ENCODE results near the gene SLIT1.

SLIT1 gene

DNA sequence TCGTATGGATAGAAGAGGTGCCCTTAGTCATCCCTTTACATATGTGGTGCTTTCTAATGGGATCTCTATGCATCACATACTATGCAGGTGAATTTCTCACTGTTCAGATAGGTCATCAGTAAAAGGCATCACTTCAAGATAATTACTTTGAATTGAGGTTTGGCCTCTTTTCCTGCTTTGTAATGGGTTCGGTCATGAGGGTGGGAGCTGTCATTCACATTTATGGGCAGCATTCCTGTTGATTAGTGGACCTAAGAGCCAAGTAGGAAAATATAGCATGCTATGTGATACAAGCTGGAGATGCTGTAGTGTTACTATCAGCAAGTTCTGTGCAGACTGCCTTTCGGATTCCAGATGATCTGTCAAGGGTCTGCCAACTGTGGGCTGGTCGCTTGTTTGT is 197.3 kb downstream of the SLIT1 start:
- no peak overlapping the region for H3K18ac ChIP-seq (ENCODE audit: low read depth in 1 of 2, low read length in 2 of 2)
- no peak overlapping the region for H3K4me3 ChIP-seq (ENCODE audit: insufficient read depth in 1 of 2, low read depth in 1 of 2, low read length in 2 of 2)
- no peak overlapping the region for H4K8ac ChIP-seq (ENCODE audit: low read length)
- H3K4ac ChIP-seq (ENCODE audit: low read depth in 1 of 2, low read length in 2 of 2) = no peak overlapping the region
- no peak overlapping the region for H3K23ac ChIP-seq (ENCODE audit: low read length in 2 of 2)
- DNase-seq = no peak
- H3K4me1 ChIP-seq (ENCODE audit: control insufficient read depth, insufficient read depth, low read depth, low read length) = peaks cover 15% of the 10 kb centered on the region
- H2BK15ac ChIP-seq (ENCODE audit: low read depth, poor library complexity, severe bottlenecking) = no peak overlapping the region
- peak overlapping the region; percentile 33 for H3K27ac ChIP-seq (ENCODE audit: low read length, poor library complexity, severe bottlenecking)
- H2BK12ac ChIP-seq (ENCODE audit: low read length in 2 of 2) = no peak overlapping the region
- WGBS = 83% methylated on average over 4 of the region's 4 CpGs
- no peak overlapping the region for H3K14ac ChIP-seq (ENCODE audit: low read length in 2 of 2)
- H2BK5ac ChIP-seq (ENCODE audit: low read depth, low read length, poor library complexity, severe bottlenecking) = no peak overlapping the region
- peaks cover 4% of the 10 kb centered on the region for H3K79me1 ChIP-seq (replicated peaks; ENCODE audit: low read length, poor library complexity, severe bottlenecking)
- H2BK120ac ChIP-seq (ENCODE audit: low read depth, low read length) = no peak overlapping the region
- H3K4me2 ChIP-seq (ENCODE audit: low read length, poor library complexity, severe bottlenecking) = no peak overlapping the region
- no peak overlapping the region for H4K91ac ChIP-seq (ENCODE audit: low read length)
- H2AK5ac ChIP-seq (ENCODE audit: low read length, severe bottlenecking) = peak overlapping the region; percentile 95
- H3K9ac ChIP-seq (ENCODE audit: low read length) = no peak overlapping the region
- no peak overlapping the region for H2AFZ ChIP-seq (ENCODE audit: low read depth, low read length)
- peaks cover 0 to 2% of the 10 kb centered on the region in 2 experiments for H3K36me3 ChIP-seq (ENCODE audit: control insufficient read depth in 1 of 2, insufficient read depth in 2 of 2, low read depth in 1 of 2, low read length in 2 of 2)
- H3K27me3 ChIP-seq (ENCODE audit: control insufficient read depth in 1 of 2, insufficient read depth in 1 of 2, low read length in 2 of 2) = no peaks in the 10 kb centered on the region
- no peaks in the 10 kb centered on the region for H3K9me3 ChIP-seq (ENCODE audit: control insufficient read depth, low read length)

DNA sequence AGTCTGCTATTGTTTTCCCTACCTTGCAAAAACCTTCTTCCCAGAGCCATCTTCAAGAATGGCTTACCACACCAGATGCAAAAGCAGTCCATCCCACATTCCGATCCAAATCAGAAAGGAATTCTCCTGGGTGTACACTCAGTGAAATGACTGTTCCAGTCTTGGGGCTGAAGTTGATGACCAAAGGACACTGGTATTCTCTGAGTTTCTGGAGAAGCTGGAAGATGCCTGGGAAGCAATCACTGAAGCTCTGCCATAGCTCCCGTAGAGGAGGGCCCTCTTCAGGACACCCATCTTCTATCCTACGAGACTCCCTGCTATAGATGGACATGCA is 197.9 kb downstream of the SLIT1 start:
- Histone ChIP-seq H3K4me2 (ENCODE audit: low read length, poor library complexity, severe bottlenecking) (no peak overlapping the region), H4K91ac (ENCODE audit: low read length) (no peak overlapping the region)

DNA sequence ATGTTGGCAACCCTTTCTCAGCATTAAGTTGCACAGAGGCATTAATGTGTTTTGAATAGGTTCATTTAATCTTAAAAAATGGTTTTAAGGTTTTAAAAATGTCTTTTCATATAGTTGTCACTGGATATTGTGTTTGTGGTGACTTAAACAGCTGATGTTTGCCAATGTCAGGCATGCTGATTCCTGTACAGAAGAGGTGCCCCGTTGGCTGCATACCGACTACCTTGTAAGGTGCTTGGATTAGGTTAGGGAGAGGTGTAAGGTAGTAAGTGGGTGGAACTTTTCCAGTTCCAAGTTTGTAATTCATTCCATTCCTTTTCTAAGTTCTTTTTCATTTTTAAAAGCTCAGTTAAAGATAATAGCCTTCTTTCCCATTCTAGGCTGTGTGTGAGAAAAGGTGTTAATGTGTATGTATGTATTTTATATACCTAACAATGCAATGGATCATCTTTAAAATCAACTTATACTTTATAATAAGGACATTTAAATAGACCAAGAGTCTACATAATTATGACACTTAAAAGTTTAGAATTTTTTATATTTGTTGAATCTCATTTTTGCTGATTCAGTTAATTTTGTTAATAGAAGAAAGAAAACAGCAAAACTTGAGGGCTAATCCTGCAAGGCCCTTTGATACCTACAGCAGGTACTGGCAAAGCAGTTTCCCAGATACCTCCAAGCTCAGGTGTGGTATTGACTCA is 198.5 kb downstream of the SLIT1 start:
- Histone ChIP-seq H3K36me3 (ENCODE audit: control insufficient read depth in 1 of 2, insufficient read depth in 2 of 2, low read depth in 1 of 2, low read length in 2 of 2) (peaks cover 7% of the 10 kb centered on the region in 2 experiments), H3K4me2 (ENCODE audit: low read length, poor library complexity, severe bottlenecking) (no peak overlapping the region), H3K4me3 (ENCODE audit: insufficient read depth in 1 of 2, low read depth in 1 of 2, low read length in 2 of 2) (no peak overlapping the region), H3K9me3 (ENCODE audit: control insufficient read depth, low read length) (no peaks in the 10 kb centered on the region), H3K14ac (ENCODE audit: low read length in 2 of 2) (no peak overlapping the region), H3K23ac (ENCODE audit: low read length in 2 of 2) (no peak overlapping the region), H3K4me1 (ENCODE audit: control insufficient read depth, insufficient read depth, low read depth, low read length) (peaks cover 13% of the 10 kb centered on the region), H4K8ac (ENCODE audit: low read length) (no peak overlapping the region), H2BK12ac (ENCODE audit: low read length in 2 of 2) (no peak overlapping the region), H4K91ac (ENCODE audit: low read length) (no peak overlapping the region), H3K79me1 (replicated peaks; ENCODE audit: low read length, poor library complexity, severe bottlenecking) (peaks cover 7% of the 10 kb centered on the region), H2BK15ac (ENCODE audit: low read depth, poor library complexity, severe bottlenecking) (no peak overlapping the region), H2AFZ (ENCODE audit: low read depth, low read length) (no peak overlapping the region), H3K18ac (ENCODE audit: low read depth in 1 of 2, low read length in 2 of 2) (no peak overlapping the region), H3K4ac (ENCODE audit: low read depth in 1 of 2, low read length in 2 of 2) (no peak overlapping the region), H3K9ac (ENCODE audit: low read length) (no peak overlapping the region), H2AK5ac (ENCODE audit: low read length, severe bottlenecking) (peak overlapping the region; percentile 39), H3K27me3 (ENCODE audit: control insufficient read depth in 1 of 2, insufficient read depth in 1 of 2, low read length in 2 of 2) (no peaks in the 10 kb centered on the region), H2BK120ac (ENCODE audit: low read depth, low read length) (no peak overlapping the region), H2BK5ac (ENCODE audit: low read depth, low read length, poor library complexity, severe bottlenecking) (no peak overlapping the region), H3K27ac (ENCODE audit: low read length, poor library complexity, severe bottlenecking) (no peak overlapping the region)
- no CpG with 5 or more reads among the region's 2 CpGs for WGBS
- no peak for DNase-seq

More for the DNA sequence above, 197.9 kb downstream of the SLIT1 start:
- WGBS = 85% methylated on average over 3 of the region's 3 CpGs
- Histone ChIP-seq H3K9ac (ENCODE audit: low read length) (no peak overlapping the region), H2AFZ (ENCODE audit: low read depth, low read length) (no peak overlapping the region), H3K18ac (ENCODE audit: low read depth in 1 of 2, low read length in 2 of 2) (no peak overlapping the region), H2BK12ac (ENCODE audit: low read length in 2 of 2) (no peak overlapping the region), H3K36me3 (ENCODE audit: control insufficient read depth in 1 of 2, insufficient read depth in 2 of 2, low read depth in 1 of 2, low read length in 2 of 2) (peaks cover 2 to 5% of the 10 kb centered on the region in 2 experiments), H3K4me1 (ENCODE audit: control insufficient read depth, insufficient read depth, low read depth, low read length) (peaks cover 15% of the 10 kb centered on the region), H2BK5ac (ENCODE audit: low read depth, low read length, poor library complexity, severe bottlenecking) (no peak overlapping the region), H3K27me3 (ENCODE audit: control insufficient read depth in 1 of 2, insufficient read depth in 1 of 2, low read length in 2 of 2) (no peaks in the 10 kb centered on the region), H2AK5ac (ENCODE audit: low read length, severe bottlenecking) (peak overlapping the region; percentile 39), H3K79me1 (replicated peaks; ENCODE audit: low read length, poor library complexity, severe bottlenecking) (peaks cover 8% of the 10 kb centered on the region), H2BK15ac (ENCODE audit: low read depth, poor library complexity, severe bottlenecking) (no peak overlapping the region), H2BK120ac (ENCODE audit: low read depth, low read length) (no peak overlapping the region), H3K4ac (ENCODE audit: low read depth in 1 of 2, low read length in 2 of 2) (no peak overlapping the region), H4K8ac (ENCODE audit: low read length) (no peak overlapping the region), H3K4me3 (ENCODE audit: insufficient read depth in 1 of 2, low read depth in 1 of 2, low read length in 2 of 2) (no peak overlapping the region), H3K9me3 (ENCODE audit: control insufficient read depth, low read length) (no peaks in the 10 kb centered on the region), H3K23ac (ENCODE audit: low read length in 2 of 2) (no peak overlapping the region), H3K14ac (ENCODE audit: low read length in 2 of 2) (no peak overlapping the region), H3K27ac (ENCODE audit: low read length, poor library complexity, severe bottlenecking) (no peak overlapping the region)
- no peak for DNase-seq

DNA sequence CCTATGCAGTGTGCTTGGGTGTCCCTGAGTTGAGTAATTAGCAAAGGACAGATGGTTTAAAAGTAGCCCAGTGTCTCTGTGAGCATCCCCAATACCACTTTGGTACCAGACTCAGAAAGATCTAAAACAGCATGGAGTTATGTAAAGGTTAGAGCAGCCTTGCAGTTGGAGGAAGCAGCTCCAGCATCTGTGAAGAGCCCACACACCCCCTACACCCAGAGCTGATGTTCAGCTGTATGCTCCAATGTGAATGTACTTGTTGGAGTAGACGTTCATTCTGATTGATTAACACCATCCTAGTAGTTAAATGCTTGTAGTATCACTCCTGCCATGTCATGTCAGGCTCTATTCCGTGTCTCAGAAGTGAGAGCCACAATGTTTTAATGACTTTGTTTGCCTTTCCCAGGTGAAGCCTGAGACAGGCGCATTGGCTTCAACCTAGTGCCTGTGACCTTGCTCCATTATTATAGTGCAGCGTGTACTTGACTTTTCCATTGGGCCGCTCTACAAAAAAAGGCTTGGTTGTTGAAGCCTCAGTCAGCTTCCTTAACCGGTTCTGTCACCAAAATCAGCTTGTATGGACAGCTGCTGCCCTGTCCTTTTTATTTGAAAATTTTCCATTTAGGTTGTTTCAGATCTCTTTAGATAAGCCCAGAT is 199.4 kb downstream of the SLIT1 start:
- 93% methylated on average over 6 of the region's 6 CpGs for WGBS
- no peak overlapping the region for H4K8ac ChIP-seq (ENCODE audit: low read length)
- H3K23ac ChIP-seq (ENCODE audit: low read length in 2 of 2) = no peak overlapping the region
- no peaks in the 10 kb centered on the region for H3K9me3 ChIP-seq (ENCODE audit: control insufficient read depth, low read length)
- H3K4me1 ChIP-seq (ENCODE audit: control insufficient read depth, insufficient read depth, low read depth, low read length) = peaks cover 10% of the 10 kb centered on the region
- H3K18ac ChIP-seq (ENCODE audit: low read depth in 1 of 2, low read length in 2 of 2) = no peak overlapping the region
- H3K14ac ChIP-seq (ENCODE audit: low read length in 2 of 2) = no peak overlapping the region
- no peak overlapping the region for H2BK120ac ChIP-seq (ENCODE audit: low read depth, low read length)
- no peak overlapping the region for H2AFZ ChIP-seq (ENCODE audit: low read depth, low read length)
- H3K36me3 ChIP-seq (ENCODE audit: control insufficient read depth in 1 of 2, insufficient read depth in 2 of 2, low read depth in 1 of 2, low read length in 2 of 2) = peaks cover 16 to 17% of the 10 kb centered on the region in 2 experiments
- H3K79me1 ChIP-seq (replicated peaks; ENCODE audit: low read length, poor library complexity, severe bottlenecking) = peaks cover 6% of the 10 kb centered on the region
- no peak overlapping the region for H3K9ac ChIP-seq (ENCODE audit: low read length)
- no peak overlapping the region for H2BK15ac ChIP-seq (ENCODE audit: low read depth, poor library complexity, severe bottlenecking)
- no peaks in the 10 kb centered on the region for H3K27me3 ChIP-seq (ENCODE audit: control insufficient read depth in 1 of 2, insufficient read depth in 1 of 2, low read length in 2 of 2)
- H4K91ac ChIP-seq (ENCODE audit: low read length) = no peak overlapping the region
- no peak for DNase-seq
- H2AK5ac ChIP-seq (ENCODE audit: low read length, severe bottlenecking) = no peak overlapping the region
- H3K4ac ChIP-seq (ENCODE audit: low read depth in 1 of 2, low read length in 2 of 2) = no peak overlapping the region
- H2BK12ac ChIP-seq (ENCODE audit: low read length in 2 of 2) = no peak overlapping the region
- no peak overlapping the region for H3K27ac ChIP-seq (ENCODE audit: low read length, poor library complexity, severe bottlenecking)
- H3K4me2 ChIP-seq (ENCODE audit: low read length, poor library complexity, severe bottlenecking) = no peak overlapping the region
- H2BK5ac ChIP-seq (ENCODE audit: low read depth, low read length, poor library complexity, severe bottlenecking) = no peak overlapping the region
- H3K4me3 ChIP-seq (ENCODE audit: insufficient read depth in 1 of 2, low read depth in 1 of 2, low read length in 2 of 2) = no peak overlapping the region

Measured in mesenchymal stem cell (in vitro differentiated cells and primary cell).